Measurements from ENCODE around the gene CMSS1.

The CMSS1 gene

DNA sequence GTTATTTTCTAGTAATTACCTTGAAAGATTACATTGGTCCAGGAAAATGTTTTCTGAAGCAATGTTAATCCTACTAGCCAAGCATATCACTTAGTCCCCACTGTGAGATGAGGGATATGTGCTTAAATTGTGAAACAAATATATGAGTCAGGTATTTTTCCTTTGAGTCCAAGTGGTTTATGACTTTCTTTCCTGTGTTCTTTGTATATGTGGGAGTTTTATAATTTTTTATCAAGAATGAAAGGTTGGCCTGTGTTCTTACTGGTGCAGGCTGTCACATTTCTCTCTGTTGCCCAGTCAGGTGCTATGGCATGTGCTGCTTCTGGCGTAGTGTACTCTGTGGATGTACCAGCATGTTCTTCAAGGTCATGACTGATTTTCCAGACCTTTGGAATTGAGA, 147.4 kb downstream of the CMSS1 start:
- DNase-seq, result no peak

DNA sequence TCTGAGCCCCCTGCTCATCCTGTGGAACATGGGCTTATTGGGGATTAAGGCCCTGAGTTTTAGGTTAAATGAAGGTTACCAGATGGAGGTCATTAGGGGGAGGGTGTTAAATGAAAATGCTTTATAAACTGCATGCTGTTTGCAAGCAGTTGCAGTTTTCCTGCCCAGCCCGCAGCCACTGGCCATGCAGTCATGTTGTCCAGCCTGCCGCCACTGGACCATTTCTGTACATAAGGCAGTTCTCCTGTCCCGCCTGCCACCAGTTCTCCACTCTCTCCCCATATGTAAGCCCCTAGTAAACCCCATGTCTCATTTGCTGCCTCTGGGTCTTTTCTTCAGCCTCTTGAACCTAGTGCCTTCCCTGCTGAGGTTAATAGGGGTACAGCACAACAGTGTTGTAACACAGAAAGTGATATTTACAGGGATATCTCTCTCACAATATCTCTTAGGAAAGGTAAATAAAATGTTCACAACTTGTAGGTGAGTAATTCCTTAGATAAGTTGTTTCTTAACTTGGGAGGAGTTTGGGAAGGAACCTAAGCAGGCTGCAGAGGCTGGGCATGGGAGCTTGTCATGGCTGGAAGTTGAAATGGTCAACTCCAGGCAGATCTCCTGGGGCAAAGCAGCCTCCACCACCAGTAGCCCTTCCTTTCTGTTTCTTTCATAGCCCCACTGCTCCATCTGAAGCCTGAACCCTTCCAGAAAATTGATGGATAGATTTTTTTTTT, 148.2 kb downstream of the CMSS1 start:
- DNase-seq, result no peak

DNA sequence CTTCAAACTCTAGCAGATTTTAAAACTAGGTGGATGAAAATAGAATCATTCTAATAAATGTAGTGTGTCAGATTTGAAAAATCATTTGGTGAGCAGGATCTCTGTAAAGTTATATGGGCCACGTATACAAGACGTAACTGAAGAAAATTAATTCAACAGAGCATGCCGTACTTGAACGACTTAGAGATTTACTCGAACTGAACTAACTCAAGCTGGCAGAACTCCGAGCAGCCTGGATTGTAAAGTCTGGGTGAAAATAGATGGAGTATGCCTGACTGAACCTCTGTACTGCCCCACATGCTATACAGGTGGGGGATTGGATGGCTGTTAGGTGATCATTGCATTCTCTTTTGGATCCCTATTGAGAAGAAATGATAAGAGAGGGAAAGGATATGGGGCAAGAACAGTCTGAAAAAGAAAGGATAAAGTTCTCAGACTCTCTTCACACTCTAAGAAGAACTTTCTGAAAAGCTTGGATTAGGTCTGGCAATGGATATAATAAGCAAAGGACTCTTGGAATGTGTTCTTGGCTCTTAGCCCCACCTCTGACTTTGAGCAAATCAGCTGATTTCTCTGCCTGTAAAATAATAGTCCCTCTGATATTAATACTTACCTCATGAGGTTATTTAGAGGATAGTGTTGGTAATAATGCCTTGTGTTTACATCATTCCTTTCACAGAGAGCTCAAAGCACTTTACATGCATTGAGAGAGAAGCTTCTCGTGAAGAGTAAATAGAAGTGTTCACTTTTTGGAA, 149.2 kb downstream of the CMSS1 start:
- no peak for DNase-seq

DNA sequence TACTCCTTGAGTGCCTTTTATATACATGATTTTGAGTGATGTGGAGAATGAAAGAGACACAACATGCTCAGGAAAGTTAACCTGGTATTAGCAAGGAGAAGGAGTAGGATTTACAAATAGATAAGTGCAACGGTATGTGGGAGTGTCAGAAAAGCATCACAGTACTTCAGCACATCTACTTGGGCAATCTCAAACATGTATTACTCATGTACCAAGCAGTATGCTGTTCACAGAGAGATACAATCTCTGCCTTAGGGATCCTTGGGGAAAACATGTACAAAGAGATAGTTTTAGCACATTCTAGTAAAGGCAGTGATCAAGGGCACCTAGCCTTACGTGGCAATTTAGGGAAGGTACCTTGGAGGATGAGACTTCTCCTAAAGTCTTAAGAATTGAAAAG, 150.1 kb downstream of the CMSS1 start:
- DNase-seq, result no peak

DNA sequence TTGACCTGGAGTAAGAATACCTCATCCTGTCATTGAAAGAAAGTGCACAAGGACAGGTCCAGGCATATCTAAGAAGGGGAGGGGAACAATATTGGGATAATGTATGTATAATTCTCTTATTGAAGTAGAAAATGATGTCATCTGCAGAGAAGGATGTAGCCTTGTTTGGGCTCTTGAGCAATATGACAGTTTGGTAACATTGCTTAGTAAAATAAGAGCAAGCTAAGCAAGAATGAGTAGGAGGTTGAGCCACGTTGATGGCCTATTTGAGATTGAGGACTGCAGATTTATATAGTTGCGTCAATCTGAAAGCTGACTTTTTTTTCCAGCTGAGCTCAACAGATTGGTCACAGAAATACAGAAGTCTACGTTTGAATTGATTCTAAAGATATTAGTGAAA, 151.5 kb downstream of the CMSS1 start:
- peak; percentile 79 for DNase-seq

DNA sequence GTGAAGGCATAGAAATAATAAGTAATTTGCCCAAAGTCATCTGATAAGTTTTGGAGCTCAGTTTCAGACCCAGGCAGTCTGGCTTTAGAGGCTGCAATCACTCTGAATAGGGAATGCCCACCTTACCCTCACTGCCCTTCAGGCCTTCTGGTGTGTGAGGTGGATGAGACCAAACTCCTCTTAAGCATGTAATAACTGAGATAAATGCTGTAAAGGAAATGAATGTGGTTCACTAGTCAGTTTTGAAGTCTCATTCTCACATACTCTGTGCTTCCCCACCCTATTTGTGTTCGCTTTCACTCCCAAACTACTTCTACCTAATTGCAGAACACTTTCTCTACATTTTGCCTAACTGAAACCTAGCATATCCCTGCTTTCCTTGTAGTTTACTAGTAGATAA, 152.5 kb downstream of the CMSS1 start:
- no peak for DNase-seq

DNA sequence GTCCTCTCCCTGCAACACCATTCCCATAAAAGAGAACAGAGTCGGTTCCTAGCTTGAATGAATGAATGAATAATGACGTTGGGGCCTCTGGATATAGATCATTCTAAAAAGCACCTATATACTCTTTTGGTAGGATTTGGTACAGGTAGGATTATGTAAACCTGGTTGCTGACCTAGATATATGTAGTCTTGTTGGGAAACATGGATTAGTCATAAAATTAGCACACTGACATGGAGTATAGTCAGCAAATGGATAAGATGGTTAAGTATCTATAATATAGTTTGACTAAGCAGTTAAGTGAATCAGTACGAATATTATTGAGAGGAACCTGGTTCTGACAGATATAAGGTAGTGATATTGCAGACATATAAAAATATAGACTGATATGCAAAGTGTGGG, 154.1 kb downstream of the CMSS1 start:
- no peak for DNase-seq

DNA sequence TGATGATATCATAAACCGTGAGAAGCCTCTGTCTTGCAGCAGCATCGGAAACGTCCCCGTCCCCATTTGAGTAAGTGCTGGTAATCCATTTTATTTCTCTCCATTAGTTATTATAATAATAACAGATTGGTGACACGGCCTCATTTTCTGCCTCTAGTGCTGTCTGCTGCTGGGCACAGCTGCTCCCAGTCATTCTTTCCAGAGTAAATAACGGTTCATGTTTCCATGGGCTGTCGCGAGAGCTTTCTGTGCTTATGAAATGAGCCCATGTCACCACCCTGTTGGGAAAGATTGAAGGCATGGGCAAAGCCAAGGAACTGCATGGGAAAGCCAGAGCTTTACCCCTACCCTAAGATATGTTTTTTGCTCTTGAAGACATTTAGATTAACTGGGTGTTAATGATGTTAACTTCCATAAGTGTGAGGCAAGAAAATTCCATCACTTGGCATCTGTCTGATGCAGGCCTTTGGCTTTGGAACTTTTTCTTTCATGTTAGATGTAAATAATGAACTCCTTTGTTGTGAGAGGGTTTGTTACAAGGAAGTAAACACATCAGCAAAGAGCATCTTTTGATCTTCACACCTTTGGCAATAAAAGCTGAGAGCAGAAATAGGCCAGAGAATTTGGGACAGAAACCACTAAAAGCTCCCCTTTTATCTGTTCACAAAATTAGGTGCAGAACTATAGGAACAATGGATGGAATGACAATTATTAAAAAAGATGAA, 154.9 kb downstream of the CMSS1 start:
- DNase-seq, result no peak

DNA sequence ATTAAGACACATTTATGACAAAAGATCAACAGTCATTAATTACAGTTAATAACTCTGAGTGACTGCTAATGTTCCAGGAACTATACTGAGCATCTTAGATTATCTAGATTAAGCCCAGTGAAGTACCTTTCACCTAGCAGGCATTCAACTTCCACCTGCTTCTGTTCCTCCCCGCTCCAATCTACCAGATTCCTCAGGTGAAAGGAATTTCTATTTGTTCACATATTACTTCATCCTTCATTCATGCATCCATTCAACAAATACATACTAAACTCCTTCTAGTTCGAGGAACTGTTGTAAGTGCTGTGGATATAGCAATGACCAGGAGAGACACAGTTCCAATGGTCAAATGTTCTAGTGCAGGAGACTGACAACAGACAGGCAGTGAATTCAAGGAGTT, 157.3 kb downstream of the CMSS1 start:
- DNase-seq, result no peak

DNA sequence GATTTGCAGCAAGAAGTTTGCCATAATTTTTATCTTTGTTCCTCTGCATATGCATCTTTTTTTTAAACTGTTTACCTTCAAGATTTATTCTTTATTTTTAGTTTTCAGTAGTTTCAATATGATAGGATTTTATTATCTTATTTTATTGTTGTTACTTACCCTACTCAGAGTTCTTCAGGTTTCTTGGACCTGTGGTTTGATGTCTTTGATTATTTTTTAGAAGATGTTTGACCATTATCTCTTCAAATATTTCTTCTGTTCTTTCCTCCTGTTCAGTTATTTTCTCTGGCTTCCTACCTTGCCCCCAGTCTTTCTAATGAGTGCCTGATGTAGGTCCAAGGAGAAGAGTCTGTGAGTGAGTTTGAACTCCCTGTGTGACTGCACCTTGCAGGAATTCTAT, 158.9 kb downstream of the CMSS1 start:
- no peak for DNase-seq

DNA sequence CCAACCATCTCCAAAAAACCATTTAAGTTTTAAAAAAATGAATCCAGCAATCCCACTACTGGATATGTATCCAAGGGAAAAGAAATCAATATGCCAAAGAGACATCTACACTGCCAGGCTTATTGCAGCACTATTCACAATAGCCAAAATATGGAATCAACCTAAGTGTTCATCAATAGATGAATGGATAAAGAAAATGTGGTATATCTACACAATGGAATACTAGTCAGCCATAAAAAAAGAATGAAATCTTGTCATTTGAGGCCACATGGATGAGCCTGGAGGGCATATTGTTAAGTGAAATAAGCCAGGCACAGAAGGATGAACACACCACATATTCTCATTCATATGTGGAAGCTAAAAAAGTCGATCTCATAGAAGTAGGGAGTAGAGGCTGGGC, 160.6 kb downstream of the CMSS1 start:
- no peak for DNase-seq

DNA sequence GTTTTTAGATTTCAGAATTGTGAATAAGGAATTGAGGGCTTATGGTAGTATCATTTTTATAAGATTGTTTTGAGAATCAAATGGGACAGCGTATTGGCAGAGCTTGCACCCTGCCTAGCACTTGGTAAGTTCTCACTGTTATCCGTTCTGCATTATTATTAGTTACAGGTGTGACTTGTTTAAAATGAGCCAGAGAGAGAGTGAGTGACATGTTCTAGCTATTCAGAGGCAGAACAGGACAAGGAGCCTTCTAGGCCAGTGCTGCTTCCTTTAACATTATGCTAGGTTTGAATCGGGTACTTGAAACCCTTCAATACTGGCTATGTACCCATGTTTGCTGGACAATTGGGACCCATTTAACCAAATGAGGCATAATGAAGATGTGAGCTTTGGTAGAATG, 162.9 kb downstream of the CMSS1 start:
- DNase-seq, result no peak

DNA sequence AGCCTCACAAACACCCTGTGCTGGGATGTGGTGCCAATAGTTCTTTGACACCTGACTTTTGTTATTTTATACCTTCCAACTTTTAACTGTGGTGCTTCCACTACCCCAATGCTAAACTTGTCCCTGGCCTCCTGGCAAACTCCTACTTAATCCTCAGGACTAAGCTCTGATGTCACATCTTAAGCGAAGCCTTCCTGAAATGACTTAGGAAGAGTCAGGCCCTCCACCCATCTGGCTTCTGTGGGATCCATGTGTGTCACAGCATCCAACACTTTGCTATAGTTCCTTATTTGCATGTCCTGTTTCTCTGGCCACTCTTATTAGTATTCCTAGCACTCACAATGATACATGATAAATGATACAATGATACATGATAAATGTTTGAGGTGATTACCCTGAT, 163.5 kb downstream of the CMSS1 start:
- DNase-seq, result no peak

DNA sequence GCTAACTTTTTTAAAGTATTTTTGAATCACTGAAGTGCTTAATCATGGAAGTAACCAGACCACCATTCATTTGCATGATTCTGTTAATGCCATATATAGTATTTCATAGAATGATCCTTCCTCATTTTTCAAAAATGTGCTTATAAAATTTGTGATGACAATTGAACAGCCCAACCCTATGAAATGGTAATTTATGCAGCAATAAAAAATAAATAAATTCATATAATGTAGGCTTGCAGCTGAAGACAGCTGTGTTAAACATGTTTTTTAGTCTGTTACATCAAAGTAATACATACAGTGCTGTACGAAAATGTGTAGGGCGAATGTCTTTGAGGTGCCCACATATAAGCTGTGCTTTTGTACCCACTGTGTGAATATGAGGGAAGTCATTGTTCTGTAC, 165.0 kb downstream of the CMSS1 start:
- no peak for DNase-seq

DNA sequence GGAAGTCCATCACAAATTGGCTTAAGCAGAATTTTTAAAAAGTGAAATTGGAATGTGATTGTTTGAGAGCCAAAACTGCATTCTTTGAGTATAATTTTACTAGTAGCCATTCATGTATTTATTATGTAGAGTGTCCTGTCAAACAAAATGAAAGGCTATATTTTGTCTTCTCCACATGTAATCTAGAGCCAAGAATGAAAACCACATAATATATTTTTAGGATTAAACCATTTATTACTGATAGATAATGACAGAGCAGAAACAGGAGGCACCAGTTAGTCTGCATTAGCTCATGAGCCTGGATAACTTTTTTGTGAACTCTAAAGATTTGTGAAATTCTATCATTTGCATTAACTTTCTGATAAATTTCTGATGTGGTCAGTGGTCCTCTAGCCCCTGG, 166.5 kb downstream of the CMSS1 start:
- DNase-seq, result no peak

DNA sequence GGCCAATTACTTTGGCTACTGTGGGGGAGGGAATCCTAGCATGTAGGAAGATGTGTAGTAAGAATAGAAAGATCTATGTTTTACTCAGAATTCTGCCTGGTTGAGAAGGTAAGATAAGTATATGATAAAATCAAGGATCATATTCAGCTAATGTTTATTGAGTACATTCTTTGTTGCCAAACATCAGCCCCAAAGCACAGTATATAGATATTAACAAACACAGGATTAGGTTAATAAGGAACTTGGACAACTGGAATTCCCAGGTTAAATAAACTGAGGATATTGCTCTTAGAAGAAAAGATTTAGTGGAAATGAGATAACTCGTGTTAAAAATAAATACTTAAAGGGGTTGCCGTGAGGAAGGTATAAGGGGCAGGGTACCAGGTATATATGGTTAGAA, 167.0 kb downstream of the CMSS1 start:
- no peak for DNase-seq

DNA sequence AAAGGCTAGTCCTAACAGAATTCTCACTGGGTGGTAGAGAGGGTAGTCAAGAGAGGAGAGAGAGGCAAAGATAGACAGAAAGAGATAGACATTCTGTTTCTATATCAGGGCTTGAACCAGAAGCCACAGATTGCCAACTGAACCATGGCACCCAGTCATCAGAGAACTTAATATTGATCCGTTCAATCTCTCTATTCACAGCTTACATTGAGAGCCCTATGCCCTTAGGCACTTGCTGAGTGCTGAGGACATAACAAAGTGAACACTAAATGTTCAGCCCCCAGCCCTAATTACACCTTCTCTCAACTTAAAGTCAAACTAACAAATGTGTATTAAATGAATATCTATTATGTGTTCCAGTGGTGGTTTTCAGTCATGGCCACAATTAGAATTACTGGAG, 172.5 kb downstream of the CMSS1 start:
- DNase-seq, result no peak

DNA sequence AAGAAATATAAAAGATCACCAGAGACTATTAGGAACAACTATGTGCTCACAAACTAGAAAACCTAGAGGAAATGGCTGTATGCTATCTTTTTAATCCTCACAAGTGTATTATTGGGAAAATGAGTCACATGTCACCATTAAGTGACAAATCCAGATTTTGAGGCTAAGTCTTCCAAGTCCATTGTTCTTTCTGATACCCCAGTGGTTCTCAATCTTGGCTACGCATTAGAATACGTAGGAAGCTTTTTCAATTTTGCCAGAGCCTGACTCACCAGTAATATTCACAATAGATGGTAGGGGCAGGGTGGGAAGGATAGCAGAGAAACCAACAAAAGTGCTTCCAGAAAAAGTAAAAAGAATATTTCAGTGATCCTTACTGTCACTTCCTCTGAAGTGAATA, 179.6 kb downstream of the CMSS1 start:
- no peak for DNase-seq

DNA sequence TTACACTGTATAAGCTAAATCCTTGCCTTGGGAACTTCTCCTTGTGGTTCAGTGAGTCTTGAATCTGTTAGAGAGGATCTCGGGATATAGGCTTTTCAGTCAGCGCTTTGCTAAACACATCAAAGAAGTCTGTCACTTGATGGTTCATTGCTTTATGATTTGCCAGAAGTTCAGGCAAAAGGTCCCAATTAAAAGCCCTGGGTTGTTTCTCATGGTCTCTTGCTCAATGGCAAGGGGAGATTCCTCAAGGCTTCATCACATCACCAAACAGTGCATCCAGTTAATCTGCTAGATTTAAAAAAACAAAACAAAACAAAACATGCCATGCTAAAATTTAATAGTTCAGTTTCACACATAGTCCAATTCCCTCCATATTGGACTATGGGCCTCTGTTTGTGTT, 181.9 kb downstream of the CMSS1 start:
- no peak for DNase-seq

DNA sequence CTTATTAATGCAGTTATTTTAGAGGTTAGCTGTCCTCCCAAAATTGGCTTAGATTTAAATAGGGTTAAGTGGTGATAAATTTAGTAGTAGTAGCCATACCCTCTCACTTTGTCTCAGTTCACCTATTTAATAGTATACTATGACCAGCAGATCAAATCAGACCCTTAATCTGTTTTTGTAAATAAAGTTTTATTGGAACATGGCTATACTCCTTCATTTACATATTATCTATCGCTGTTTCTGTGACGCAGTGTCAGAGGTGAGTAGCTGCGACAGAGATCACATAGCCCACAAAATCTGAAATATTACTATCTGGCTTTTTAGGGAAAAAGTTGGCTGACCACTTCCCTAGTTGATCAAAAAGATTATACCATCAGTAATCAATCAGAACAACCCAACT, 183.4 kb downstream of the CMSS1 start:
- no peak for DNase-seq

DNA sequence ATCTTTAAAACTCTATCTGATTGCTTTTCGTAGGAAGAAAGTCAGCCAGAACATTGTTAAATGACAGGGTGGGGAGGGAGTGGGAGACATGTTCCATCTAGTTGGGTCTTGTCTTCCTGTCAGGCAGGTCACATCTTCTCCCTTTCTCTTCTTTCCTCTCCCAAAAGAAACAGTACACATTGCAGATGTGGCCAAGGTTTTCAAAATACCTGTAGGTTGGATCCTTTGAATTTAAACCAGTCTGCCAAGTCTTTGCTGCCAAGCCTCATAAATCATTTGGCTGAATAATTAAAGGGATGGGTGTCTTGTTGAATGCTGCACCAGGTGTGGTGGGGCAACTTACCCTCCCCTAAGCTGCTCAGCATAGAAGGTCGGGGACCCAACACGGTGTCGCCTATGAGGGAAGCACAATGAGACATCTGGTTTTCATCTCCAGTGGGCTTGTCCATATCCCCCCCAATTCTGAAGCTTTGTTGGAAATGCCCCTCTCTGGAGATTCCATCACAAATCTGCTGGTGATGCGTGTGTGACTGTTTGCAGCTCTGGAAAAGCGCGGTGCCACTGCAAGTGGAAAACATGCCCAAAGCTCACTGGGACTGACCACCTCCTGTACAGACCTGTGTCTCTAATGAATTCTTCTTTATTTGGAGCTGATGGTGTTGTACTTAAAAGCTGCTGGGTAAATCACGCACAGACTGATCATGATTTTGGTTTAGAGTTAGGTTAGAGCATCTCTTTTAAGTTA, 184.0 kb downstream of the CMSS1 start:
- no peak for DNase-seq

DNA sequence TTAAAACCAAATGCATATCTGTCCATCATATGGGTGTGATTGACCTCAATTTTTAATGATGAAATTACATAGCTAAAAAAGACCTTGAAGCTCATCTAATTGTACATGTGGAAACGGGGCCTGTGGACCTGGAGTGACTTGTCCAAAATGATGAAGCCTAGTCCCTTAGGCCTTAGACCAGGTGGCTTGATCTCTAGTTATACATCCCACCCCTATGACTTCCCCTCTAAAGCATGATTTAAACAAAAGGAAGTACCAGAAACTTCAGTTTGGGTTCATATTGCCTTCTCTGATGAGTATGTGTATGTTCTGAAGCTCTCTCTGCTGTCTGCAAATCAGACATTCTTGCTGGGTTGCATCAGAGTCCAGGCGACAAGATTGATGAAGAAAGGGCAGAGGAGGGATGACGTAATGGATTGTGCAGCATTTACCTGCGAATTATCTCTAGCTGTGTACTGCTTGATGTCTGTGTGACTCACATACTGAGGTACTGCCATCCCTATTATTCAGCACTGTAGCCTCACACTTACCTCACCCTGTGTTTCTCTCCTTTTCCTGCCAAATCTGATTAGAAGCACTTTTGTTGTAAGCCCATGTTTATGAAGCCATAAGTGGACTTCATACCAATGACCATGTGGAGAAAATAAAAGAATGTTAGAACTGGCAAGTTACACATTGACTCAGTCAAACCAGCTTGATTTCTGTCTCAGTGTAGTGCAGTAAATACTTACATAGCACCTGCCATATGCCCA, 185.1 kb downstream of the CMSS1 start:
- DNase-seq, result no peak
